Nephron progenitor cell (in vitro differentiated cells): ENCODE results near the gene SETD1A.

Experiments used
- DNase-seq: peaks from one replicate; pipeline ENCODE4 v3.0.0; 2021
- H3K27ac Mint-ChIP-seq: 2 replicates; pipeline ENCODE4 v1.8.0; 2021; ENCODE audit warnings: mild to moderate bottlenecking, moderate library complexity, mixed read lengths
- H3K27me3 Mint-ChIP-seq: 2 replicates; pipeline ENCODE4 v1.8.0; 2021; ENCODE audit warnings: mild to moderate bottlenecking, low read depth, mixed read lengths; ENCODE audit not compliant: poor library complexity
- H3K36me3 Mint-ChIP-seq: 2 replicates; pipeline ENCODE4 v1.8.0; 2021; ENCODE audit warnings: low read depth, mixed read lengths
- H3K4me1 Mint-ChIP-seq: 2 replicates; pipeline ENCODE4 v1.8.0; 2021; ENCODE audit warnings: mixed read lengths
- H3K4me3 Mint-ChIP-seq: 2 replicates; pipeline ENCODE4 v1.8.0; 2021; ENCODE audit warnings: mild to moderate bottlenecking, moderate library complexity, mixed read lengths
- H3K9me3 Mint-ChIP-seq: 2 replicates; pipeline ENCODE4 v1.8.0; 2021; ENCODE audit warnings: mild to moderate bottlenecking, moderate library complexity, mixed read lengths
- CTCF ChIP-seq: fragments of 200-600 bp; sonication (generic); IDR thresholded peaks from 2 replicates; pipeline ENCODE4 v1.5.0; 2021; ENCODE audit warnings: antibody characterized with exemption

SETD1A gene

DNA sequence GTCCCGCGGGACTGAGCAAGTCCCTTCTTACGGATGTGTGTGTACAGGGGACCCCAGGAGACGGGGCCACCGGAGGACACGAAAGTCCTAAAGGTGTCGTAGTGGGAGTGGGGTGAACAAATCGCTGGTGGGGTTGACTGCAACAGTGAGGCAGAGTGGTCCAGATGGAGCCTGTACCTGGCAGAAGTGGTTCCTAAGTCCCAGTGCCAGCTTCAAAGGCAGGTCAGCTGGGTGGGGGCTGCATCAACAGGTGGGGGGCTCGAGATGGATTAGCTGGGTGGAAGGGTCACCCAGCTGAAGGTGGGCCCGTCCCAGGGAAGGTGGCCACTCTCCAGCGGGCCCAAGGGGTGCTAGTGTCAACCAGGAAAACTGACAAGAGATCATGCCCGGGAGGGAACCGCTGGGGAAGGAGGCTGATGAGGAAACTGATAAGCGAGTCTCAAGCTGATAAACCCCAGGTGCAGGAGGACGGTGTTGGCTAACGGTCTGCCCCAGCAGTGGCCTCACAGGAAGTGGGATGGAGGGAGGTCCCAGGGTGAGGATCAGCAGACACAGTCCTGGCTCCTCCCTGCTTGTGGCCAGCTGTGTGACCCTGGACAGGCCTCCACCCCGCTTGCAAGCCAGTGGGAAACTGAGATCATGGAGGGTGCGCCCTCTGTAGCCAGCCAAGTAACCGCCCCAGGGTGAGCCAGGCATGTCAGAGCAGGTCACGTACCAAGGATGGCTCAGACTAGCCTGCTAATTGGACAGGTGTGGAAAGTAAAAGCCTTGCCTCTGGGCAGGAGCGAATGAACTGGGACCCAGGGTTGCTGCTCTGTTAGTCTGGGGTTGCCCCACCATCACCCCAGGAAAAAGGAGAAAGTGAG is 7.7 kb upstream of the SETD1A start:
- Mint-ChIP-seq H3K27me3 (peaks cover 3% of the 10 kb centered on the region), H3K36me3 (peaks cover 17% of the 10 kb centered on the region), H3K4me3 (peak overlapping the region; percentile 95), H3K4me1 (peaks cover 55% of the 10 kb centered on the region), H3K27ac (peak overlapping the region; percentile 85), H3K9me3 (no peaks in the 10 kb centered on the region)
- TF ChIP-seq CTCF: no peak
- peak; percentile 49 for DNase-seq

DNA sequence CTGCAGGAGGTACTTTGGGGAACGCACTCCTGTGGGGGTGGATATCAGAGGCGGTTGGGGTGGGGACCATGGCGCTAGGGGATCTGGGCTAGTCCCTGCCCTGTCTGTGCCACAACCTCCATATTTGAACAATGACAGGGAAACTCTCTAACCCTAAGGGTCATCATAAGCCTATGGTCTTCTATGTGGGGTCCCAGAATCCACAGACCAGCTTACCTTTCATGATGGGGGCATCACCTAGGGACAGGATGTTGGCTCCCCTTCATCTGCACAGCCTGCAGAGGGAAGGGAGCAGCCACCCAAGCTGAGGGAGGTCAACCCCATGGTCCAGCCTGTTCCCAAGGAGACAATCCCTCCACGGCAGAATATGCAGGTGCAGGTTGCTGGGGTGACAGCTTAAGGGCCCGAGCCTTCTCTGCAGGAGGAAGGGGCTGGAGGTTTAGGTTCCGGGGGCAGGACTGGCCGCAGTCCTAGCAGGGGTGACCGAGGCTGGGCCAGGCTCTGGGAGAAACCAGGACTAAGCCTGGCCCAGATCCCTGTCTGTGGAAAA is 7.0 kb upstream of the SETD1A start:
- Mint-ChIP-seq H3K4me1 (peaks cover 55% of the 10 kb centered on the region), H3K27ac (peak overlapping the region; percentile 85), H3K9me3 (no peaks in the 10 kb centered on the region), H3K4me3 (peak overlapping the region; percentile 95), H3K36me3 (peaks cover 10% of the 10 kb centered on the region), H3K27me3 (peaks cover 3% of the 10 kb centered on the region)
- no peak for DNase-seq
- no peak for TF ChIP-seq CTCF

DNA sequence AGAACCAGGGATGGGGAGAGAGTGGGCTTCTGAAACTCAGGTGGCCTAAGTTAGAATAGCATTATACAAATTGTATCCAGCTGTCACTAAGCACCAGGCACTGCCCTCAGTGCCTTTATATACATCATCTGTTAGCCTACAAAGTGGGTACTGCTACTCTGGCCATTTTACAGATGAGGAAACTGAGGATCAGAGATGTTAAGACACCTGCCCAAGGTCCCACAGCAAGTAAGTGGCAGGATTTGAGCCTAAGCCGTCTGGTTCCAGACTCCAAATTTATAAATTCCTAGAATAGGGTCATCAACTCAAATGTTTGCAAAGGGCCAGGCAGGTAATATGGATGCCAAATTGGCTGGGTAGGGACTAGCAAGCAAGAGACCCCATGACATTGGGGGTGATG is 6.4 kb upstream of the SETD1A start:
- no peak for DNase-seq
- H3K4me1 Mint-ChIP-seq: peaks cover 49% of the 10 kb centered on the region
- H3K27ac Mint-ChIP-seq: no peak overlapping the region
- peaks cover 4% of the 10 kb centered on the region for H3K36me3 Mint-ChIP-seq
- no peak overlapping the region for H3K4me3 Mint-ChIP-seq
- TF ChIP-seq CTCF: no peak
- no peaks in the 10 kb centered on the region for H3K9me3 Mint-ChIP-seq
- peaks cover 3% of the 10 kb centered on the region for H3K27me3 Mint-ChIP-seq

DNA sequence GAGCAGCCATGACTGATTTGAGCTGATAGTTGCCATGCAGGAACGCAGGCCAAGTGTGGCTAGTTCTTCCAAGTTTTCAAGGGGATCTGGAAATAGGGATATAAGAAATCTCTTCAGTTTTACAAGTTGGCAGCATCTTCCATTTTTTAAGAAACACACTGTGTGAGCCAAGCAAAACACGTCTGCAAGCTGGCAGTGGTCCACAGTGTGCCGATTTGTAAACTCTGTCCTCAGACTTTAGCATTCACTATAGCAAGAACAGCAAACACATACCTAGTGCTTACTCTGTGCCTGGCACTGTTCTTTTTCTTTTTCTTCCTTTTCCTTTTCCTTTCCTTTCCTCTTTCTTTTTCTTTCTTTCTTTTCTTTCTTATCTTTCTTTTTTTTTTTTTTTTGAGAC is 5.8 kb upstream of the SETD1A start:
- Mint-ChIP-seq H3K27me3 (no peaks in the 10 kb centered on the region), H3K9me3 (no peaks in the 10 kb centered on the region), H3K36me3 (no peaks in the 10 kb centered on the region), H3K4me1 (peaks cover 44% of the 10 kb centered on the region), H3K4me3 (no peak overlapping the region), H3K27ac (no peak overlapping the region)
- no peak for TF ChIP-seq CTCF
- no peak for DNase-seq

- no peak overlapping the region for H3K4me3 Mint-ChIP-seq
- no peaks in the 10 kb centered on the region for H3K9me3 Mint-ChIP-seq
- no peak for TF ChIP-seq CTCF
- no peak for DNase-seq
- H3K27me3 Mint-ChIP-seq: no peaks in the 10 kb centered on the region
- H3K4me1 Mint-ChIP-seq: peaks cover 34% of the 10 kb centered on the region
- peak overlapping the region; percentile 39 for H3K27ac Mint-ChIP-seq
- no peaks in the 10 kb centered on the region for H3K36me3 Mint-ChIP-seq
Observed at GRCh38 chr16:30953111-30953510, 4.4 kb upstream of the SETD1A start.
